K562 (cell line): ENCODE results near the gene PGGHG. TPM values are rescaled to one million over a fixed set of nuclear protein-coding genes. Genes with fewer than 3 reads are reported as not detected.

Experiments used
- BCL6 ChIP-seq: fragments of 250-450 bp; sonication (Bioruptor Pico); IDR thresholded peaks from 2 replicates; pipeline ENCODE4 v1.4.0; 2020
- CBX3 ChIP-seq, 2 experiments: IDR thresholded peaks; 1 replicate in 1 of 2; 2 replicates in 1 of 2; pipeline ENCODE4 v1.6.1; 2012; ENCODE audit warnings: inconsistent platforms in 2 of 2, low read length in 2 of 2, borderline replicate concordance in 1 of 2, control low read depth in 1 of 2
- DPF2 ChIP-seq: fragments of 450-650 bp; IDR thresholded peaks from 2 replicates; pipeline ENCODE4 v1.6.1; 2016
- ELF1 ChIP-seq: fragments of 200-800 bp; sonication (Bioruptor generic); IDR thresholded peaks from 2 replicates; pipeline ENCODE4 v1.6.1; 2016; ENCODE audit warnings: missing genetic modification characterization, missing compliant biosample characterization
- ETV6 ChIP-seq, 3 experiments: fragments of 150-350 bp in 1 of 3; sonication (generic) in 1 of 3; formaldehyde crosslinking in 1 of 3; IDR thresholded peaks; 2 replicates each; pipeline versions ENCODE4 v1.6.1 to v1.8.0; 2014 to 2022; ENCODE audit warnings: borderline replicate concordance in 2 of 3, low read depth in 2 of 3, antibody characterized with exemption in 1 of 3, low read length in 1 of 3, mild to moderate bottlenecking in 1 of 3, missing genetic modification reagents in 1 of 3
- FOXK2 ChIP-seq, 2 experiments: fragments of 450-650 bp; IDR thresholded peaks in 1 of 2; conservative IDR thresholded peaks in 1 of 2; 2 replicates each; pipeline ENCODE4 v1.6.1; 2016; ENCODE audit warnings: low read depth in 2 of 2, mild to moderate bottlenecking in 1 of 2
- KDM5B ChIP-seq: fragments of 200-600 bp; sonication (generic); IDR thresholded peaks from 2 replicates; pipeline ENCODE4 v1.6.1; 2012; ENCODE audit warnings: low read depth, mild to moderate bottlenecking, moderate library complexity, low read length, control low read depth, inconsistent platforms; ENCODE audit not compliant: insufficient replicate concordance
- NR2C2 ChIP-seq, 2 experiments: fragments of 200-800 bp in 1 of 2; sonication (Bioruptor generic) in 1 of 2; sonication (generic) in 1 of 2; formaldehyde crosslinking in 1 of 2; IDR thresholded peaks; 2 replicates each; pipeline versions ENCODE4 v1.6.1 to v1.8.0; 2016 to 2022; ENCODE audit warnings: mild to moderate bottlenecking in 1 of 2, missing compliant biosample characterization in 1 of 2, missing genetic modification characterization in 1 of 2, missing genetic modification reagents in 1 of 2
- POLR3G ChIP-seq: IDR thresholded peaks from 2 replicates; pipeline ENCODE4 v1.6.1; 2011; ENCODE audit not compliant: insufficient read length, insufficient replicate concordance; ENCODE audit errors: extremely low read depth
- SAFB ChIP-seq: fragments of 200-400 bp; formaldehyde crosslinking; IDR thresholded peaks from 2 replicates; pipeline ENCODE4 v1.6.1; 2017; ENCODE audit warnings: low read depth, low read length, borderline replicate concordance
- TAF7 ChIP-seq: fragments of 450-650 bp; IDR thresholded peaks from 2 replicates; pipeline ENCODE4 v1.6.1; 2016; ENCODE audit warnings: missing genetic modification characterization, missing compliant biosample characterization
- ZNF143 ChIP-seq: sonication (generic); formaldehyde crosslinking; IDR thresholded peaks from 2 replicates; pipeline ENCODE4 v1.9.0; 2022; ENCODE audit warnings: mild to moderate bottlenecking, missing genetic modification reagents
- ZNF384 ChIP-seq: IDR thresholded peaks from 2 replicates; pipeline ENCODE4 v1.6.1; 2012; ENCODE audit warnings: low read depth, low read length, improper control_type of control experiment
- polyA plus RNA-seq, 8 experiments: library from polyadenylated mRNA; depleted of rRNA in 4 of 8; stranded (reverse) in 5 of 8; unstranded in 3 of 8; fragments of >200 nt; fragmentation: Nextera tagmentation in 2 of 8; fragmentation: Illumina TruSeq in 1 of 8; extraction: Ambion mirVana in 2 of 8; extraction: Trizol in 1 of 8; gene quantifications; 2 replicates each; pipeline versions ENCODE4 v1.2.1 to v1.2.3, GENCODE V29; 2011 to 2014; ENCODE audit warnings: inconsistent platforms in 1 of 8, missing spikeins in 1 of 8
- total RNA-seq, 7 experiments: library from RNA; depleted of rRNA in 6 of 7; stranded (reverse); fragments of >200 nt in 6 of 7; fragmentation: Illumina TruSeq in 2 of 7; extraction: Trizol in 2 of 7; gene quantifications; 2 replicates each; pipeline versions ENCODE4 v1.2.1 to v1.2.3, GENCODE V29; 2011 to 2021; ENCODE audit warnings: low replicate concordance in 1 of 7
- TF ChIP-seq, protein P1 (sequence below): fragments of 450-650 bp; IDR thresholded peaks from 2 replicates; pipeline ENCODE4 v1.6.1; 2018; ENCODE audit warnings: mild to moderate bottlenecking, low read depth; ENCODE audit not compliant: partially characterized antibody
- TF ChIP-seq, protein P2 (sequence below), 2 experiments: IDR thresholded peaks; 2 replicates each; pipeline ENCODE4 v1.6.1; 2012; ENCODE audit warnings: improper control_type of control experiment in 2 of 2, low read depth in 2 of 2, low read length in 2 of 2, borderline replicate concordance in 1 of 2
- TF ChIP-seq, protein P3 (sequence below): sonication (generic); formaldehyde crosslinking; IDR thresholded peaks from 2 replicates; pipeline ENCODE4 v1.8.0; 2022; ENCODE audit warnings: mild to moderate bottlenecking, missing genetic modification reagents
- TF ChIP-seq, protein P4 (sequence below), 2 experiments: fragments of 150-350 bp in 1 of 2; IDR thresholded peaks; 2 replicates each; pipeline ENCODE4 v1.6.1; 2012 to 2016; ENCODE audit warnings: low read depth in 2 of 2, low read length in 2 of 2, mild to moderate bottlenecking in 1 of 2, moderate library complexity in 1 of 2

The PGGHG gene
- total and polyA plus RNA-seq, 9 of the 15 experiments (the other 6 are each of a cell fraction or from before 2014, with no cell fraction given) = 0.38 to 85.1 (median 18.1) TPM

DNA sequence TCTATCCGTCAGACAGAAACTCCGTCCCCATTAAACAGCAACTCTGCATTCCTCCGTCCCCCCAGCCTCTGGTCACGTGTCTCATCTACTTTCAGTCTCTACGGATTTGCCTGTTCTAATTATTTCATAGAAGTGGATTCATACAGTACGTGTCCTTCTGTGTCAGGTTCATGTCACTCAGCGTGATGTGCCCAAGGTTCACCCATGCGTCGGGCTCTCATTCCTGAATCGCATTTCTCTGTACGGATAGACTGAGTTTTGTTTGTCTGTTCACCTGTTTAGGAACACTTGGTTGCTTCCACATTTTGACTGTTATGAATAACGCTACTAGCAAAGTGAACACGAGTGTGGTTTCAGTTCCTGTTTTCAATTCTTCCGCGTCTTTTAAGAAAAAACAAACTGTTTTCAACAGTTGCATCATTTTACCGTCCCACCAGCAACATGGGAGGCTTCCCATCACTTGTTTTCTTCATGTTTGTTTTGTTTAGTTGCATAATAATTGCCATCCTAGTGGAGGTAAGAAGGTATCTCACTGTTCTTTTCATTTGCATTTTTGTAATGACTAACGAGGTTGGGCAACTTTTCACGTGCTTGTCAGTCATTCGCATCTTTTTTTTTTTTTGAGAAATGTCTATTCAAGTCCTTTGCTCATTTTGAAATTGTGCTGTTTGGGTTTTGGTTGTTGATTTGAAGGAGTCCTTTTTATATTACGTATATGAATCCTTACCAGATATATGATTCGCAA is 19.6 kb upstream of the PGGHG start (continued):
- TF ChIP-seq, protein P1, sequence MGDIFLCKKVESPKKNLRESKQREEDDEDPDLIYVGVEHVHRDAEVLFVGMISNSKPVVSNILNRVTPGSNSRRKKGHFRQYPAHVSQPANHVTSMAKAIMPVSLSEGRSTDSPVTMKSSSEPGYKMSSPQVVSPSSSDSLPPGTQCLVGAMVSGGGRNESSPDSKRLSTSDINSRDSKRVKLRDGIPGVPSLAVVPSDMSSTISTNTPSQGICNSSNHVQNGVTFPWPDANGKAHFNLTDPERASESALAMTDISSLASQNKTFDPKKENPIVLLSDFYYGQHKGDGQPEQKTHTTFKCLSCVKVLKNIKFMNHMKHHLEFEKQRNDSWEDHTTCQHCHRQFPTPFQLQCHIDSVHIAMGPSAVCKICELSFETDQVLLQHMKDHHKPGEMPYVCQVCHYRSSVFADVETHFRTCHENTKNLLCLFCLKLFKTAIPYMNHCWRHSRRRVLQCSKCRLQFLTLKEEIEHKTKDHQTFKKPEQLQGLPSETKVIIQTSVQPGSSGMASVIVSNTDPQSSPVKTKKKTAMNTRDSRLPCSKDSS = no peak
- TF ChIP-seq BCL6 (no peak), KDM5B (peak; percentile 49), CBX3 (IDR thresholded peaks at IDR 0.05; ENCODE audit: borderline replicate concordance in 1 of 2, low read length in 2 of 2) (0 out of 3 replicates have a peak, but pooled peaks of 1 of the 2 experiments have one; percentile 7), NR2C2 (CRISPR knock-in tag; IDR thresholded peaks at IDR 0.05) (no peak), NR2C2 (tag; IDR thresholded peaks at IDR 0.05) (peak; percentile 68), ZNF143 (CRISPR knock-in tag) (no peak), DPF2 (peak; percentile 57; the same call in 1 of the 2 replicates), ETV6 (IDR thresholded peaks at IDR 0.05; ENCODE audit: borderline replicate concordance in 1 of 2, low read depth in 2 of 2, low read length in 1 of 2) (no peak), ETV6 (CRISPR knock-in tag; IDR thresholded peaks at IDR 0.05; ENCODE audit: borderline replicate concordance) (no peak), FOXK2 (conservative IDR thresholded peaks at IDR 0.05 in 1 of 2, IDR thresholded peaks at IDR 0.05 in 1 of 2; ENCODE audit: low read depth in 2 of 2) (peak; percentile 93), ELF1 (peak; percentile 51; the same call in 1 of the 2 replicates), SAFB (no peak), POLR3G (no peak), ZNF384 (peak; percentile 92), TAF7 (tag) (peak; percentile 38; the same call in 1 of the 2 replicates)
- TF ChIP-seq, protein P2, sequence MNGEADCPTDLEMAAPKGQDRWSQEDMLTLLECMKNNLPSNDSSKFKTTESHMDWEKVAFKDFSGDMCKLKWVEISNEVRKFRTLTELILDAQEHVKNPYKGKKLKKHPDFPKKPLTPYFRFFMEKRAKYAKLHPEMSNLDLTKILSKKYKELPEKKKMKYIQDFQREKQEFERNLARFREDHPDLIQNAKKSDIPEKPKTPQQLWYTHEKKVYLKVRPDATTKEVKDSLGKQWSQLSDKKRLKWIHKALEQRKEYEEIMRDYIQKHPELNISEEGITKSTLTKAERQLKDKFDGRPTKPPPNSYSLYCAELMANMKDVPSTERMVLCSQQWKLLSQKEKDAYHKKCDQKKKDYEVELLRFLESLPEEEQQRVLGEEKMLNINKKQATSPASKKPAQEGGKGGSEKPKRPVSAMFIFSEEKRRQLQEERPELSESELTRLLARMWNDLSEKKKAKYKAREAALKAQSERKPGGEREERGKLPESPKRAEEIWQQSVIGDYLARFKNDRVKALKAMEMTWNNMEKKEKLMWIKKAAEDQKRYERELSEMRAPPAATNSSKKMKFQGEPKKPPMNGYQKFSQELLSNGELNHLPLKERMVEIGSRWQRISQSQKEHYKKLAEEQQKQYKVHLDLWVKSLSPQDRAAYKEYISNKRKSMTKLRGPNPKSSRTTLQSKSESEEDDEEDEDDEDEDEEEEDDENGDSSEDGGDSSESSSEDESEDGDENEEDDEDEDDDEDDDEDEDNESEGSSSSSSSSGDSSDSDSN (IDR thresholded peaks at IDR 0.05; ENCODE audit: borderline replicate concordance in 1 of 2, low read depth in 2 of 2, low read length in 2 of 2) = no peak
- TF ChIP-seq, protein P3, sequence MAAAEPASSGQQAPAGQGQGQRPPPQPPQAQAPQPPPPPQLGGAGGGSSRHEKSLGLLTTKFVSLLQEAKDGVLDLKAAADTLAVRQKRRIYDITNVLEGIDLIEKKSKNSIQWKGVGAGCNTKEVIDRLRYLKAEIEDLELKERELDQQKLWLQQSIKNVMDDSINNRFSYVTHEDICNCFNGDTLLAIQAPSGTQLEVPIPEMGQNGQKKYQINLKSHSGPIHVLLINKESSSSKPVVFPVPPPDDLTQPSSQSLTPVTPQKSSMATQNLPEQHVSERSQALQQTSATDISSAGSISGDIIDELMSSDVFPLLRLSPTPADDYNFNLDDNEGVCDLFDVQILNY (CRISPR knock-in tag) = no peak
- TF ChIP-seq, protein P4, sequence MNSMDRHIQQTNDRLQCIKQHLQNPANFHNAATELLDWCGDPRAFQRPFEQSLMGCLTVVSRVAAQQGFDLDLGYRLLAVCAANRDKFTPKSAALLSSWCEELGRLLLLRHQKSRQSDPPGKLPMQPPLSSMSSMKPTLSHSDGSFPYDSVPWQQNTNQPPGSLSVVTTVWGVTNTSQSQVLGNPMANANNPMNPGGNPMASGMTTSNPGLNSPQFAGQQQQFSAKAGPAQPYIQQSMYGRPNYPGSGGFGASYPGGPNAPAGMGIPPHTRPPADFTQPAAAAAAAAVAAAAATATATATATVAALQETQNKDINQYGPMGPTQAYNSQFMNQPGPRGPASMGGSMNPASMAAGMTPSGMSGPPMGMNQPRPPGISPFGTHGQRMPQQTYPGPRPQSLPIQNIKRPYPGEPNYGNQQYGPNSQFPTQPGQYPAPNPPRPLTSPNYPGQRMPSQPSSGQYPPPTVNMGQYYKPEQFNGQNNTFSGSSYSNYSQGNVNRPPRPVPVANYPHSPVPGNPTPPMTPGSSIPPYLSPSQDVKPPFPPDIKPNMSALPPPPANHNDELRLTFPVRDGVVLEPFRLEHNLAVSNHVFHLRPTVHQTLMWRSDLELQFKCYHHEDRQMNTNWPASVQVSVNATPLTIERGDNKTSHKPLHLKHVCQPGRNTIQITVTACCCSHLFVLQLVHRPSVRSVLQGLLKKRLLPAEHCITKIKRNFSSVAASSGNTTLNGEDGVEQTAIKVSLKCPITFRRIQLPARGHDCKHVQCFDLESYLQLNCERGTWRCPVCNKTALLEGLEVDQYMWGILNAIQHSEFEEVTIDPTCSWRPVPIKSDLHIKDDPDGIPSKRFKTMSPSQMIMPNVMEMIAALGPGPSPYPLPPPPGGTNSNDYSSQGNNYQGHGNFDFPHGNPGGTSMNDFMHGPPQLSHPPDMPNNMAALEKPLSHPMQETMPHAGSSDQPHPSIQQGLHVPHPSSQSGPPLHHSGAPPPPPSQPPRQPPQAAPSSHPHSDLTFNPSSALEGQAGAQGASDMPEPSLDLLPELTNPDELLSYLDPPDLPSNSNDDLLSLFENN (IDR thresholded peaks at IDR 0.05; ENCODE audit: low read depth in 2 of 2, low read length in 2 of 2) = 0 out of 4 replicates have a peak, but pooled peaks of 1 of the 2 experiments have one; percentile 35
